IMR-90 (cell line): Measurements from ENCODE around the gene MYH10.

Source experiments
- BHLHE40 ChIP-seq: fragments of 150-350 bp; IDR thresholded peaks from 2 replicates; pipeline ENCODE4 v1.6.1; 2016; ENCODE audit warnings: mild to moderate bottlenecking, low read depth, low read length
- CEBPB ChIP-seq: IDR thresholded peaks from 2 replicates; pipeline ENCODE4 v1.6.1; 2012; ENCODE audit warnings: low read depth, low read length, improper control_type of control experiment
- CHD1 ChIP-seq: IDR thresholded peaks from 2 replicates; pipeline ENCODE4 v1.6.1; 2012; ENCODE audit warnings: low read depth, low read length, improper control_type of control experiment
- FOS ChIP-seq: fragments of 150-350 bp; IDR thresholded peaks from 2 replicates; pipeline ENCODE4 v1.6.1; 2016; ENCODE audit warnings: low read depth, low read length
- MAFK ChIP-seq: IDR thresholded peaks from 2 replicates; pipeline ENCODE4 v1.6.1; 2012; ENCODE audit warnings: low read depth, low read length, improper control_type of control experiment
- MAZ ChIP-seq: IDR thresholded peaks from 2 replicates; pipeline ENCODE4 v1.6.1; 2012; ENCODE audit warnings: low read depth, mild to moderate bottlenecking, low read length, improper control_type of control experiment, moderate library complexity, borderline replicate concordance
- POLR2A ChIP-seq: IDR thresholded peaks from 2 replicates; pipeline ENCODE4 v1.6.1; 2012; ENCODE audit warnings: mild to moderate bottlenecking, low read depth, low read length
- RAD21 ChIP-seq: IDR thresholded peaks from 2 replicates; pipeline ENCODE4 v1.6.1; 2012; ENCODE audit warnings: low read length, improper control_type of control experiment
- RCOR1 ChIP-seq: IDR thresholded peaks from 2 replicates; pipeline ENCODE4 v1.6.1; 2012; ENCODE audit warnings: mild to moderate bottlenecking, low read length, improper control_type of control experiment; ENCODE audit not compliant: insufficient replicate concordance
- RFX5 ChIP-seq: IDR thresholded peaks from 2 replicates; pipeline ENCODE4 v1.8.0; 2012; ENCODE audit warnings: low read depth, mild to moderate bottlenecking, low read length, moderate library complexity
- SMC3 ChIP-seq: fragments of 150-350 bp; IDR thresholded peaks from 2 replicates; pipeline ENCODE4 v1.6.1; 2016; ENCODE audit warnings: low read depth, mild to moderate bottlenecking, antibody characterized with exemption, low read length, moderate library complexity
- TF ChIP-seq, protein P1 (sequence below): conservative IDR thresholded peaks from 2 replicates; pipeline ENCODE4 v1.5.1; 2012; ENCODE audit warnings: mild to moderate bottlenecking, low read depth, low read length, improper control_type of control experiment
- TF ChIP-seq, protein P2 (sequence below): fragments of 150-350 bp; IDR thresholded peaks from 2 replicates; pipeline ENCODE4 v1.6.1; 2017; ENCODE audit warnings: mild to moderate bottlenecking, antibody characterized with exemption, low read length, low read depth

GRCh38 chr17:8499614-8500013 is 130.9 kb downstream of the MYH10 start:
- TF ChIP-seq POLR2A (no peak), SMC3 (no peak), CHD1 (no peak), RAD21 (no peak), FOS (no peak), BHLHE40 (no peak), RFX5 (no peak), RCOR1 (no peak), MAFK (no peak), MAZ (no peak), CEBPB (no peak)
- TF ChIP-seq, protein P1, sequence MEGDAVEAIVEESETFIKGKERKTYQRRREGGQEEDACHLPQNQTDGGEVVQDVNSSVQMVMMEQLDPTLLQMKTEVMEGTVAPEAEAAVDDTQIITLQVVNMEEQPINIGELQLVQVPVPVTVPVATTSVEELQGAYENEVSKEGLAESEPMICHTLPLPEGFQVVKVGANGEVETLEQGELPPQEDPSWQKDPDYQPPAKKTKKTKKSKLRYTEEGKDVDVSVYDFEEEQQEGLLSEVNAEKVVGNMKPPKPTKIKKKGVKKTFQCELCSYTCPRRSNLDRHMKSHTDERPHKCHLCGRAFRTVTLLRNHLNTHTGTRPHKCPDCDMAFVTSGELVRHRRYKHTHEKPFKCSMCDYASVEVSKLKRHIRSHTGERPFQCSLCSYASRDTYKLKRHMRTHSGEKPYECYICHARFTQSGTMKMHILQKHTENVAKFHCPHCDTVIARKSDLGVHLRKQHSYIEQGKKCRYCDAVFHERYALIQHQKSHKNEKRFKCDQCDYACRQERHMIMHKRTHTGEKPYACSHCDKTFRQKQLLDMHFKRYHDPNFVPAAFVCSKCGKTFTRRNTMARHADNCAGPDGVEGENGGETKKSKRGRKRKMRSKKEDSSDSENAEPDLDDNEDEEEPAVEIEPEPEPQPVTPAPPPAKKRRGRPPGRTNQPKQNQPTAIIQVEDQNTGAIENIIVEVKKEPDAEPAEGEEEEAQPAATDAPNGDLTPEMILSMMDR: no peak
- TF ChIP-seq, protein P2, sequence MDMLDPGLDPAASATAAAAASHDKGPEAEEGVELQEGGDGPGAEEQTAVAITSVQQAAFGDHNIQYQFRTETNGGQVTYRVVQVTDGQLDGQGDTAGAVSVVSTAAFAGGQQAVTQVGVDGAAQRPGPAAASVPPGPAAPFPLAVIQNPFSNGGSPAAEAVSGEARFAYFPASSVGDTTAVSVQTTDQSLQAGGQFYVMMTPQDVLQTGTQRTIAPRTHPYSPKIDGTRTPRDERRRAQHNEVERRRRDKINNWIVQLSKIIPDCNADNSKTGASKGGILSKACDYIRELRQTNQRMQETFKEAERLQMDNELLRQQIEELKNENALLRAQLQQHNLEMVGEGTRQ: no peak
